Right ventricle myocardium superior (tissue), 1 donor: Measurements from ENCODE around the gene LPP. TPM values are rescaled to one million over a fixed set of nuclear protein-coding genes. Genes with fewer than 3 reads are reported as not detected.

Experiments
- ATAC-seq: fragments of 200-7000 bp; cut with Tn5 transposase; one replicate; pipeline ENCODE4 v1.9.1; 2020; ENCODE audit warnings: mild to moderate bottlenecking; ENCODE audit not compliant: poor library complexity
- DNase-seq: peaks from one replicate; pipeline ENCODE4 v3.0.0-alpha.2; 2020
- intact Hi-C: fragments of 100-400 bp; cut with DNase I; formaldehyde crosslinking; loops from one replicate; pipeline ENCODE4 v1.11.2; 2022
- total RNA-seq: library from RNA; stranded (reverse); fragmentation: NEBNext Ultra II Directional; extraction: Animal tissue kit (Norgen Biotek cat#: 25700); gene quantifications from one replicate; pipeline ENCODE4 v1.2.1, GENCODE V29; 2021
- donor health status: DM: no; HTN: yes; CAD: no; lungs with severe emphysema.

LPP gene
- total RNA-seq, 1 donor from 2014 or later, result 92.9 TPM

DNA sequence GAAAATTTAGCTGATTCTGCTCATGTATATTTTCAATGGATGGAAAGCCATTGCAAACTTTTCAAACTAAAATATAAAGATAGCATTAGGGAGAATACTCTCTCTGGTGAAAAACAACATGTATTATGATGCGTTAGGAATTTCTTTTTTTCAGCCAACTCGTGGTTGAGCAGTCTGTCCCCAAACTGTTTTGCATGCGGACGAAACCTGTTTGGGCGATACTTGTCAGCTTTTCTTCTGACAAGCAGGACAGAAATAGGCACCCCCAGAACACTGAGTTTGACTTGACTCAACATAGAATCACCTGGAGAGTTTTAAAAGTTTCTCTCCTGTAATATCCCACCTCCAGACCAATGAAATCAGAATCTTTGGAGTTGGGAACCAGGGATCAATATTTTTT, 600.3 kb downstream of the LPP start:
- no peak for ATAC-seq
- intact Hi-C loops, result no loop called here

DNA sequence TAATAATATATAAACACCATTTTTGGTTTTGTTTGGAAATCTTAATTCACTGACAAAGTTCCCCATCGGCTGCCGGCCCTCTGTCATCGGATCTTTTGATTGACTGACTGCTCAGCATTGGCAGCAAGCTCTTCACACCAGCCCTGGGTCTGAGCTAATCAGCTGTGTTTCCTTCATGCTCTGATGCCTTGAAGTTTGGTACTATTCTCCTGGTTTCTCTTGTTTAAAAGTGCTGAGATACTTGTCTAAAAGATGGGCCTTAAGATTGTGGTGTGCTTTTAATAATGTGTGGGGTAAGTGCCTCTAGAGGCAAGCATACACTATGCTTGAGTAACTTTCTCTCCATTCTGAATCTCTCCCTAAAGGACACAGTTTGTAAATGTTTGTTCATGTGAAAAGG, 602.3 kb downstream of the LPP start:
- intact Hi-C loops, result no loop called here
- no peak for DNase-seq
- ATAC-seq, result no peak

More for the DNA sequence above, 600.3 kb downstream of the LPP start:
- no peak for DNase-seq

DNA sequence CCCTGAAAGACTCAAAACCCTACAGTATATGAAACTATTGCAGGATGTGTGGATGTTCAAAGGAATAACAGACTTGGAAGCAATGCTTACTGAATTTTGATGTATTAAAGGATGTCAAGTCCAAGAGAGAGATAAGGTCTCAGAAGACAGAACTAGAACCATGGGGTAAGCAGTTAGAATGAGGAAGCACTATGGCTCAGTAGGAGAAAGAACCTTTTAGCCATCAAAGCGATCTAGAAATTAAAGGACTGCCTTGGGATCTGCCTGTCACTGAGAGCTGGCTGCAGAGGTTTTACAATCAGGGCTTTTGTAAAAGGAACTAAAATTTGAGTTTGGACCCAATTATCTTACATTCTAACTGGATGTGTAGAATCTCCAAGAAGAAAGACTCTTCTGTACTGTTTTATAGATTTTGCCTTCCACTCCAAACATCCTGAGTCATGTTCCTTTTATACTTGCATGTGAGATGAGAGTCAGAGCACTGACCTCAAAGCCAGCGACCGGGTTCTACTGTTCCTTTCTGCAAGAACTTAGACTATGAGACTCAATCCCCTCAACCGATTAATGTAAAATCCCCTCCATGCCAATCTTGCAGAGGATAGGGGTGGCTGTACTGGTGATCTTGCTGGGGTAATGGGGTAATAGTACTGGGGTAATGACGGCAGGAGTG, 605.5 kb downstream of the LPP start:
- intact Hi-C loops, result no loop called here
- ATAC-seq, result no peak
- no peak for DNase-seq

DNA sequence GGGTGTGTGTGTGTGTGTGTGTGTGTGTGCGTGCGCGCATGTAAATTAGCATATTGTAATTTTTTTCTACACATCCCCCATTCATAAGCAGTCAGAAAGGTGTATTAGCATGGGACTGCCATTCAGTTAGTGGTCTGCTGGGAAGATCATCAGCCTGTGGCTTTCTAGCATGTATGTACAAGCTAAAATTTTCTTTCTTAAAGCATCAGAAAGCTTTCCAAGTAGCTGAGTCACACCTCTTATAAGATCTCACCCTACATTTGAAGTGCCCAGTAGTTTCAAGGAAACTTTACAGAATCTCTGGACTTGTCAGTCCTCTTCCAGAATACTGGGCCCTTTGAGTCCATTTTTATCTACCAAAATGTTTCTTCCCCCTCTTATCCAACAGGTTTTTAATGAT, 606.5 kb downstream of the LPP start:
- no peak for ATAC-seq
- intact Hi-C loops, result no loop called here
- DNase-seq, result no peak

DNA sequence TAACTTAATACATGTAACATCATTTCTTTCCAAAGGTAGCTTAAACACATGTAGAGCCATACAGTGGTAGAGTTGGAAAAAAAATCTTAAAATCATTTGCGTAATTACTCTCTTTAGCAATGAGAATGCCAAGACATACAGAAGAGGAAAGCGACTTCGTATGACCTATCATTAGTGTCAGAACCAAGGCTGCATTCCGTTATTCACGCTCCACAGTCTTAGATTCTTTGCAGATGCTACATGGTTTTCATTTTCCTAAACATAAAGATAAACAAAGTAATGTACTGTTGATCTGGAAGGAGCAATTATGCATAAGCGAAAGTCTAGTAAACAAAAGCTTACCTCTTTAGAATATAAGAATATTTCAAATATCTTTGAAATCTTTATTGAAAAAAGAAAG, 607.5 kb downstream of the LPP start:
- ATAC-seq (no peak), DNase-seq (no peak)
- intact Hi-C loops, result no loop called here

DNA sequence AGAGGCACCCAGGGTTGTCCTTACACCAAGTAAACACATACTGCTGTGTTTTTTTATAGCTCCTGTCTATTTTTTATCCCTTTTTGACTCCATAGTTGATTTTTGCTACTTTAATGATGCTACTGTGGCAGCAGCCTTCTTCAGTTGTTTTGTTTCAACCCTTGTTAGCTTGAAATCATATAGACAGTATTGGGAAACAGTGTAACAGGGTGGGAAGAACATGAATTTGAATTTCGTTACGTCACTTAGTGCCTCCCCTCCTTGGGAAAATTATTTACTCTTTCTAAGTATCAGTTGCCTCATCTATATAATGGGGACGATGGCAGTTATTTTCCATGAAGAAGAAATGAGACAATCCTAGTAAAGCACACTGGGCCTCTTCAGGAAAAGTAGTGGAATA, 608.0 kb downstream of the LPP start:
- ATAC-seq (no peak), DNase-seq (no peak)
- intact Hi-C loops, result no loop called here

DNA sequence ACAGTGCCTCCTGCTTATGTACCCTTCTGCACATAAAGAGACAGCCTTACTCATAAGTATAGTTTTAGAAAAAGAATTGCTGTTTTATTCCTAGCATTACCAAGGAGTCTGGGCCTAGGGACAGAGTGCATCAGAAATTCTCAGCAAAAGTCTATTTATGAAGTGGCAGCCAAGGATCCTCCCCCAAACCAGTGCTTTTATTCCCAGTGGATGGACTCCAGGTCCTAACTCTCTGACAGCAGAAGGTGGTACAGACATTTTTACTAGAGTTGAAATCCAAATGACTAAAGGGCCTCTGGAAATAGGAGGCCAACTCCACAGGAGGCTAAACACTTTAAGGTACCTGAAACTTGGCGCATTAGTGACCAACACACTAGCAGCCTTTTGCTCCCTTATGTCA, 610.7 kb downstream of the LPP start:
- ATAC-seq, result peak; percentile 48
- DNase-seq, result no peak
- intact Hi-C loops, result no loop called here

DNA sequence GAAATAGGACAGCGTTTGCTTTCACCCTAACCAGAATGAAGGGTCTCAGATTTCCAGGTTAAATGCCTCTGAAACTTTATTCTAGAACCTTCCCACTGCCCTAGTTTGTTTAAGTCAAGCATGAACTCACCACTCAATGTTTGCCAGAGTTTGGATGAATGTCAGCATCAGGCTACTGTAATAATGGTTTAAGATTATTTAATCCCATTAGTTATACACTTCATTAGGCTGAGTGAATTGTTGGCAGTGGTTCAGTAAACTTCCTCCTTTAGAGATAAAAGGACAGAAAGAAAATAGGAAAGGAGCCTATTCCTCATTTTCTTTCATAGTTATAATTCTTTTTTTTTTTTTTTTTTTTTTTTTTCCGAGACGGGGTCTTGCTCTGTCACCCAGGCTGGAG, 615.9 kb downstream of the LPP start:
- ATAC-seq (no peak), DNase-seq (no peak)
- intact Hi-C loops, result no loop called here

DNA sequence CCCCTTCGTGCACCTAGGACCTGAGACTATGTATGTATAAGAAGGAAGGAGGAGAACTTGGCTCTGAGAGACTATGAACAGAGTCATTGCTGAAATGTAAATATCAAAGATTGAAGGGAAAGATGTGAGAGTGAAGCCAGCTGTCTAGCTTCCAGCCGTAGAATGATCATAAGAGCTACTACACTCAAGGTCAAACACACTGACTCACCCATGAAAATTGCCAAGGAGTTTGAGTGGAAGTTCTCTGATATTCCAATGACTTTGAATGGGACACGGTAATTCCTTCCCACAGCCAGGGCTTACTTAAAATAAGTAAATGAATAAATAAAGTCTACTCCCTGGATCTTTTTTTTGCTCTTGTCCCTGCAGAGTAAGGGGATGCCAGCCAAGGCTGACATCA, 618.9 kb downstream of the LPP start:
- ATAC-seq (peak; percentile 75), DNase-seq (no peak)
- intact Hi-C loops, result no loop called here

DNA sequence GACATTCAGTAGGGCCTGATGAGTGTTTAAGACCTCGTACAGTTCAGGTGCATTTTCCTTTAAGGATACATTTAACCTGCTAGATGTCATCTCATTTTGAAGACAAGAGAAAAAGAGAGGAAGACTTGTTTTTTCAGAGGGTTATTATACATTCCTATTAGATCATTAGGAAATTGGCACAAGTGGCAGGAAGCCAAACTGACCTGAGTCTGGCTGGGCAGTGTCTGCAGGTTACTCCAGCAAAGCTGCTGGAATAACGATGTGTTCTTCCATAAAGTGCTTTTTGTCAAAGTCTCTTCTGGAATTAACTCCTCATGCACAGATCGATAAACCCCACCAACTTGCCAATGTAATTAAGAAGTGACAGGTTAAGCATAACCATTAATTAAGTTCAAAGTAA, 621.5 kb downstream of the LPP start:
- intact Hi-C loops, result no loop called here
- no peak for DNase-seq
- no peak for ATAC-seq

DNA sequence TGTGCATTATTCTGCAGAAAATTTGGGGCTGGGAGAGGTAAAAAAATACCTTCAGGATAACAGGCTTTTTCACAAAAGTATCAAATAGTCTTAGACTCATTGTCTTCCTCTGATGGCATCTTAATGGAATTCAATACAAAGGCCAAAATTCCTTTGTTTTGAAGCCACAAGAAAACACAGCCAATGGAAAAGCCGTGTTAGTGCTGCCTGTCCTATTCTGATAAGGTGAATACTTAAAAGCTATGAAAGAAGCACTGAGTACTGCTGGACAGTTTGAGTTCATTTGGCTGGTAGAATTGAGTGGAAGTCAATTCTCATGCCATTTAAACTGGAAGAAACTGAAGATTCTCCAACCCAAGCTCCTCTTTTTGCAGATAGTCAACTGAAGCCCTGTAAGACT, 622.5 kb downstream of the LPP start:
- DNase-seq, result no peak
- ATAC-seq, result no peak
- intact Hi-C loops, result no loop called here

DNA sequence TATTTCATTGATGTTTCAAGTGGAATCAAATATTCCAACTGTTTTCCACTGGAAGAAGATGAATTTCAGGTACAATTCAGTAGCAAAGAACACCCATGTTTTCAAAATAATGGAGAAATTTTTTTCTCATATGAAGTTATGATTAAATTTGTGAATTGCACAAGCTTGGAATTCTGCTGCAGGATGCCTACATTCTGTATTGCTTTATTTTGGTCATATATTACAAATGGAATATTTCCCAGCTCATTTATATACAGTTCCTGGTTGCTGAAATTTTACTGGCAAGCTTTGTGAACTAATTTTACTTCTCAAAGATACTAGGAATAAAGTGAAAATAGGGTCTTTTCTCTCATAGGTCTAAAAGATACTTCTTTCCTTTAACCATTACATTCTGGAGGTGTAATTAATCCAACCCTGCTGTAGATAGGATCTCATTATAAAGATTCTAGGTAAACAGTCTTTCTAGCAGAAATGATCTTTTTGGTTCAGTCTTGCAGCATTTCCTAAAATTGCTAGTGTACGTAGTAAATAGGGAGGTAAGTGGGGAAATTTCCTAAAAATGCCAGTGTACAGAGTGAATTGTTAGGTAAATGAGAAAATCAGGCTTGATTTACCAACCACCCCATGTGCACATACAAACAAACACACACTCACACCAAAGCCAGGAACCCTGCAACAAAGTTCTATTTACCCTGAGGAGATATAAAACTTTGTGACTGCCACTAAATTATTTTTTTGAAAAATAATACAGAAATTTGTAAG, 624.3 kb downstream of the LPP start:
- DNase-seq (no peak), ATAC-seq (no peak)
- intact Hi-C loops, result no loop called here

DNA sequence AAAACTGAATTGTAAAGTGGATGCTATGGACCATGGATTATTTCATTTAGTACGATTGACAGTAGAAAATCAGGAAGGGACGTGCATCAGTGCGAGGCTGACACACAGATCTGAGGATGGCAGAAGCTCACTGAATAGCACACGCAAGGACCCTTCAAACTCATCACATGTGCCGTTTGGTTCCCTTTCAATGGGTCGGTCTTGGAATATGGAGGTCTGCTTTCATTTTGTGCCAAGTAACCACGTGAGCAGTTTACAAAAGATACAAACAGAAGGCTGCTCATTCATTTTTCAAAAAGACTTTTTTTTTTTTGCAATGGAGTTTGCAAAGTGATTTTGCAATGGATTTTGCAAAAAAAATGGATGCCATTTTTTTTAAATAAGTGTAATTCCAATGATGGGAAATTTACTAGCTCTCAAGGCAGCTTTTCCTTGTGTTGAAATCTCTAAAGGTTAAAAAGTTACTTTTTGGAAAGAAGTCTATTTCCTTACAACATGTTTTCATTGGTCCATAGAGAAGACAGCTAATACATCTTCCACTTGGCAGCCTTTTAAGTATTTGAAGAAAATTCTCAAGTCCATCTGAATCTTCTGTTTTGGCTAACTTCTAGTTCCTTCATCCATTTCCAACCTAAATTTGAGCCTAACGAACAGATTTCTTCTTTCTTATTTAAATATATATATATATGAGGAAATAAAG, 625.5 kb downstream of the LPP start:
- no peak for DNase-seq
- peak; percentile 39 for ATAC-seq
- intact Hi-C loops, result no loop called here

DNA sequence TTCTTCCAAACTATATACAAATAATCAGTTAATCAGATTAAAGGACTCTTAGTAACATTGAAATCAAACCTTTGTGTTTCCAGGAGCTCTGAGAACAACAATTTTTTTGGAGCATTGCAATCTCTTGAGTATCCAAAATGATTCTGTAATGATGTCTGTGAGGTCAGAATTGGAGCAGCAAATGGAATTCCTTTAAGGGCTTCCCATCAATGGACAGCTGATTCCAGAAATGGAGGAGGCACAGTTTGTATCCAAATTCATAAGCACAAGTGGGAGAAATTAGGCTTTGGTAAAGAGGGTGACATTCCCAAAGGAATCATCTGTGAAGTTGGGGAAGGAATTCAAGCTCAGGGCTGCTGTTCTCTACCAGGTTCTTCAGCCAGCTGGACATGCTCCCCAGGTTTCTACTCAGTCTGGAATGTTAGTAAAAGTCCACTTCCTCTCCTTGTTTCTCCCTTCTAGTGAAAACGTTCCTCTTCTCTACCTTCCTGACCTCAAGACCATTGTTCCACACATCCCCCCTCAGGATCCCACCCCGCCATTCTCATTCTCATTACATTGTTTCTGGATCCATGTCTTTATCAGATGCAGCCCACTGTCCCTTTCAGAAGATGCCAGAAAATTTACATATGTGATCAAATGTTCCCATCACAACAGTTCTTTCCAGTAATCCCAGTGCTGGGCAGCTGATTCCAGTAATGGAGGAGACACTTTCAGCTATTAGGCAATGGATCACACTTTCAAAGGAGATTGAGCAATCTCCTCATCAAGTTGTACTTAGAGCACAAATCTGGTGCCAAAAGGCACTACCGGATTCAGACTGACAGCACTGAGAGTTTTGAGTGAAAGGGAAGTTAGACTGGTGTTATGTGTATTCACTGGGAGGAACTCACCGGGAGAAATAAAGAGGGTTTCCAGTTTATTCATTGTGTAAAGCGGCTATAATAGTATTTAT, 626.5 kb downstream of the LPP start:
- intact Hi-C loops, result no loop called here
- ATAC-seq (peak; percentile 90), DNase-seq (peak; percentile 46)

DNA sequence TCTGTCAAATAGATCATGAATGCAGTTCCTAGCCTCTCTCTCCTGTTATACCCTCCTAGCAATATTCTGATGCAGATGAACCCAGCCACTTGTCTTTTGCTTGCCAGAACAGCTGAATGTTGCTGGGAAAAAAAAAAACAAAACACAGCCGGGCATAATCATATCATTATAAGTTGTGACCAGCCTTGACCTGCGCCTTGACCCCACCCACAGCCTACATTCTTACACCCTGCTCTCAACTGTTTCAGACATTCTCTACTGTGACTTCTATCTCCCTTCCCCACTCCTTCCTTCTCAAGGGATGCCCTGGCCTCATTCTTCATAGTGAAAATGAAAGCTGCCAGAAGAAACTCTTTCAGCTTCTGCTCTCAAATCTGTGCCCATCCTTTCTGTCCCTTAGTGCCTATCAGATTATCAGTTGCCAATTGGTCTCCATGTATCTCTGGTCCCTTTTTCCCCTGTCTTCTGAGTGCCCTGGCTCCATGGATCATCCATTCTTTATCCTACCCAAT, 628.7 kb downstream of the LPP start:
- intact Hi-C loops, result no loop called here
- ATAC-seq (no peak), DNase-seq (no peak)

DNA sequence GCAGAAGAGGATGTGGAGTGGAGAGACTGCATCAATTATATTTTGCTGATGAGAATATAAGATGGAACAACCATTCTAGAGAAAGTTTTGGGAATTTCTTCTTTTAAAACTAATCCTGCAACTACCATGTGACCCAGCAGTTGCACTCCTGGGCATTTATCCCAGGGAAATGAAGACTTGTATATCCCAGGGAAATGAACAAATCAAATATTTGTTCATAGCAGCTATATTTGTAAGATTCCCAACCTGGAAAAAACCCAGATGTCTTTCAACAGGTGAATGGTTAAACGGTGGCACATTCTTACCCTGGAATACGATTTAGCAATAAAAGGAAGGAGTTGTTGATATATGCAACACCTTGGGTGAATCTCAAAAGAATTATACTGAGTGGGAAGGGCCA, 632.5 kb downstream of the LPP start:
- no peak for ATAC-seq
- DNase-seq, result no peak
- intact Hi-C loops, result no loop called here

DNA sequence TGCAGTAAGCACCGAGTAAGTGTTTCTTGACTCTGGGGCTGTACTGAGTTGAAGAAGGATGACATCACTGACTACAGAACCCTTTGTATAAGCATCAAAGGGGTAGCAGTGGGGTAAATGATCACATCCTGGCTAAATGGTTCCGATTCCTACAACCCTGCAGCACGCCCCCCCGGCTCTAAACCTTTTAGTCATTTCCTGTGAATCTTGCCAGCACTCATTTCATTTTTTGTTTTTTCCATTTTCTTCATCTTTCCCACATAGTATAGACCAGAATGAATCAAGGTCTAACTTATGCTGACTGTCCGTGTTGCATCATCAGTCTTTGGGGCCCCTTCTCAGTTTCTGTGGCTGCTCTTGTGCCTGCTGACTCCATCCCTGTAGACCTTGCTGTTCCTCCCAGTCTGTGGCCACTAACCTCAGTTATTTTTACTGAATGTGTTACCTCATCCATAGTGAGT, 634.7 kb downstream of the LPP start:
- peak; percentile 55 for ATAC-seq
- DNase-seq, result no peak
- intact Hi-C loops, result no loop called here

DNA sequence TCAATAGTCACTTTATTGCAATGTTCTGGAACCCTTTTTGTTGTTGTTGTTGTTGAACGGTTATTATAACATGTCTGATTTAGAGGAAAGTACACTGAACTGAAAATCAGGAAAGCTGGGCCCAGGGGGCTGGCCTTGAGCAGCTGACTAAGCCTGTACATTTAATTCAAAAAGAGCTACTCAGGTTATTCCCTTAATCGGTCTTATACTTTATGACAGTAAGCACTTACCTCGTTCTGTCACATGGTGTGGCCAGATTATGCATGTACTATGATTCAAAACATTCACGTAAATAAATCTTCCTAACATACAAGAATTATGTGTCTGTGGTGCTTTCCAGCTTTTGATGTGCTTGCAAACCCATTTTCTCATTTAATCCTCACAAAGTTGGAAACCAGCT, 635.3 kb downstream of the LPP start:
- ATAC-seq (no peak), DNase-seq (no peak)
- intact Hi-C loops, result no loop called here

DNA sequence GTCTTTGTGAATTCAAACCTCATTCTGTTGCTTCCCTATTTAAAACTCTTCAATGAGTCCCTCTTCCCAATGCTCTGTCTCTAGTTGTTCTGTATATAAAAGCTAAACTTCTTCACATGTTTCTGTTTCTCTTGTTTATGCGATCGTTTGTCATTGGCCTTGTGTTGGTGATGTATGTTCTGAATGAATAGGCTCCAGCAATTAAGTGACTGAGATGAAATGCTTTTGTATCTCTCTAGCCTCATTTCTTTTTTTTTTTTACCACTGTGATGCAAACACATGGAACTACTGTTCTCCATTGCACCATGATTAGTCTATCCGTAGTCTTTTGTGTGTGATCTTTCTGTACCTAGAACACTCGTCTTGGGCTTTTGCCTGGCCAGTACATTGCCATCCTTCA, 637.4 kb downstream of the LPP start:
- intact Hi-C loops, result no loop called here
- no peak for ATAC-seq
- no peak for DNase-seq
